Measurements from ENCODE around the gene KRTAP5-1. TPM values are rescaled to one million over a fixed set of nuclear protein-coding genes. Genes with fewer than 3 reads are reported as not detected.
A peak's percentile ranks its signal among the peaks of the same experiment; 100 is the strongest.
"Not testable (repeated sequence)": the region's sequence is repeated elsewhere in the genome, so short reads cannot be mapped to it uniquely, and the experiment has no call there.

KRTAP5-1 gene
- total and polyA plus RNA-seq, 10 of the 15 experiments (the other 5 are each of a cell fraction or from before 2014, with no cell fraction given), result not detected

- intact Hi-C loops (cut with micrococcal nuclease; ENCODE audit: unreplicated experiment) (no loop called here), in situ Hi-C loops (cut with MboI) (no loop called here)
- ChIA-PET POLR2A (interaction anchor here (0.6 kb wide), 1 partner anchor 17 kb away, joined by 6 read pairs; no protein-coding TSS in a partner anchor), RAD21 (ENCODE audit: unreplicated experiment) (no interaction called here), SMC1A (ENCODE audit: uncharacterized antibody, unreplicated experiment) (no interaction called here), CTCF (interaction anchor here (1.0 kb wide), 1 partner anchor 29 kb away, joined by 3 read pairs; no protein-coding TSS in a partner anchor)
- Histone ChIP-seq H3K9me3 (replicated peaks; ENCODE audit: control insufficient read depth, insufficient read depth, low read length) (no peaks in the 10 kb centered on the region; the same call in 2 of the 3 replicates), H3K79me2 (ENCODE audit: control insufficient read depth, insufficient read depth, low read length) (no peaks in the 10 kb centered on the region), H3K4me1 (ENCODE audit: control insufficient read depth, insufficient read depth, low read length) (peaks cover 5% of the 10 kb centered on the region), H3K27me3 (replicated peaks in 1 of 2; ENCODE audit: control insufficient read depth in 2 of 2, insufficient read depth in 2 of 2, low read length in 1 of 2) (peaks cover 0 to 1% of the 10 kb centered on the region in 2 experiments; a peak in 2 of 4 replicates), H2AFZ (ENCODE audit: control insufficient read depth, low read depth, low read length) (no peak overlapping the region), H3K4me3 (no peak overlapping the region), H3K27ac (ENCODE audit: control insufficient read depth, insufficient read depth) (no peak overlapping the region), H3K9ac (ENCODE audit: control insufficient read depth, insufficient read depth, low read length) (no peak overlapping the region), H4K20me1 (ENCODE audit: control insufficient read depth, insufficient read depth) (no peaks in the 10 kb centered on the region), H3K4me2 (ENCODE audit: control insufficient read depth, insufficient read depth) (no peak overlapping the region), H3K36me3 (ENCODE audit: control insufficient read depth in 2 of 2, insufficient read depth in 2 of 2, low read length in 1 of 2) (no peaks in the 10 kb centered on the region)
- no TSS peak for BruUV-seq (replicated peaks)
- WGBS (ENCODE audit: insufficient coverage, insufficient replicate concordance, low lambda C conversion rate, missing lambda C conversion rate), result 36% methylated on average over 1 of the region's 1 CpG
- FAIRE-seq, result peak; percentile 23
- ATAC-seq, result no peak
- DNase-seq (ENCODE audit: low read depth, low spot score), result no peak
- no peak for TF ChIP-seq NFXL1 (IDR thresholded peaks at IDR 0.05; ENCODE audit: borderline replicate concordance)
- TF ChIP-seq, protein P1, sequence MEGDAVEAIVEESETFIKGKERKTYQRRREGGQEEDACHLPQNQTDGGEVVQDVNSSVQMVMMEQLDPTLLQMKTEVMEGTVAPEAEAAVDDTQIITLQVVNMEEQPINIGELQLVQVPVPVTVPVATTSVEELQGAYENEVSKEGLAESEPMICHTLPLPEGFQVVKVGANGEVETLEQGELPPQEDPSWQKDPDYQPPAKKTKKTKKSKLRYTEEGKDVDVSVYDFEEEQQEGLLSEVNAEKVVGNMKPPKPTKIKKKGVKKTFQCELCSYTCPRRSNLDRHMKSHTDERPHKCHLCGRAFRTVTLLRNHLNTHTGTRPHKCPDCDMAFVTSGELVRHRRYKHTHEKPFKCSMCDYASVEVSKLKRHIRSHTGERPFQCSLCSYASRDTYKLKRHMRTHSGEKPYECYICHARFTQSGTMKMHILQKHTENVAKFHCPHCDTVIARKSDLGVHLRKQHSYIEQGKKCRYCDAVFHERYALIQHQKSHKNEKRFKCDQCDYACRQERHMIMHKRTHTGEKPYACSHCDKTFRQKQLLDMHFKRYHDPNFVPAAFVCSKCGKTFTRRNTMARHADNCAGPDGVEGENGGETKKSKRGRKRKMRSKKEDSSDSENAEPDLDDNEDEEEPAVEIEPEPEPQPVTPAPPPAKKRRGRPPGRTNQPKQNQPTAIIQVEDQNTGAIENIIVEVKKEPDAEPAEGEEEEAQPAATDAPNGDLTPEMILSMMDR (IDR thresholded peaks at IDR 0.05 in 2 of 3, conservative IDR thresholded peaks at IDR 0.05 in 1 of 3; ENCODE audit: control insufficient read depth in 2 of 3, extremely low read depth in 1 of 3, insufficient read depth in 1 of 3, low read depth in 3 of 3, low read length in 3 of 3), result no peak
- no peak for TF ChIP-seq SPI1 (IDR thresholded peaks at IDR 0.05; ENCODE audit: borderline replicate concordance, insufficient read depth, low read depth, low read length)
These were observed 18.5 kb upstream of the KRTAP5-1 start for GRCh38 chr11:1603629-1604028.

- H3K4me2 ChIP-seq (ENCODE audit: control insufficient read depth, insufficient read depth); H3K9me3 ChIP-seq (replicated peaks; ENCODE audit: control insufficient read depth, insufficient read depth, low read length); H3K27me3 ChIP-seq (replicated peaks in 1 of 2; ENCODE audit: control insufficient read depth in 2 of 2, insufficient read depth in 2 of 2, low read length in 1 of 2); H3K27ac ChIP-seq (ENCODE audit: control insufficient read depth, insufficient read depth); H2AFZ ChIP-seq (ENCODE audit: control insufficient read depth, low read depth, low read length); H3K4me3 ChIP-seq; BruUV-seq (replicated peaks); FAIRE-seq; ATAC-seq; H3K9ac ChIP-seq (ENCODE audit: control insufficient read depth, insufficient read depth, low read length); H3K36me3 ChIP-seq (ENCODE audit: control insufficient read depth in 2 of 2, insufficient read depth in 2 of 2, low read length in 1 of 2); in situ Hi-C loops (cut with MboI); H4K20me1 ChIP-seq (ENCODE audit: control insufficient read depth, insufficient read depth); SMC1A ChIA-PET (ENCODE audit: uncharacterized antibody, unreplicated experiment); H3K4me1 ChIP-seq (ENCODE audit: control insufficient read depth, insufficient read depth, low read length); intact Hi-C loops (cut with micrococcal nuclease; ENCODE audit: unreplicated experiment); RAD21 ChIA-PET (ENCODE audit: unreplicated experiment); H3K79me2 ChIP-seq (ENCODE audit: control insufficient read depth, insufficient read depth, low read length); DNase-seq (ENCODE audit: low read depth, low spot score); CTCF ChIA-PET; POLR2A ChIA-PET: not testable (repeated sequence)
- WGBS (ENCODE audit: insufficient coverage, insufficient replicate concordance, low lambda C conversion rate, missing lambda C conversion rate), result 4% methylated on average over 3 of the region's 3 CpGs
These were observed 16.6 kb upstream of the KRTAP5-1 start for GRCh38 chr11:1601663-1602062.
